Measurements from ENCODE around the gene C6orf89. TPM values are rescaled to one million over a fixed set of nuclear protein-coding genes. Genes with fewer than 3 reads are reported as not detected.

C6orf89 gene
- total RNA-seq, 1 donor from 2014 or later, result 29.9 TPM

DNA sequence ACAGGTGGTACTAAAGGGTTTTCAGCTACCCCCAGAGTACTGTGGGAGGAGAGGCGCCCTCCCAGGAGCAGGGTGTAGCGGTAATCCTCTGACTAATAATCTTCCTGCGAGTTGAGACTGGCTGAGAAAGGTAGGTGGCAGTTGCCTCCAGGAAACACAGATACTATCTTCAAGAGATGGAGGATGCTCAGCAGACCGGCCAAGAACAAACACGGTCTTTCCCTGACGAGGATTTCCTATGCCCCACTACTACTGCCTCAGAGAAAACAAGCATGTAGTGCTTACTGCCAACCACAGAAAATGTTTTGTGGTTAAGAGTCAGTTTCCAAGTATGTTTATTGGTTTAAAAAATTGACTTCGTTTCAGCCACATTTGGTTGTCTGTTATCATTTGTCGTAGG lies 26.8 kb downstream of the C6orf89 start:
- Mint-ChIP-seq H3K27me3 (no peaks in the 10 kb centered on the region), H3K9me3 (ENCODE audit: low read depth) (no peaks in the 10 kb centered on the region), H3K4me1 (ENCODE audit: low read depth) (peaks cover 2% of the 10 kb centered on the region), H3K4me3 (ENCODE audit: low read depth) (no peak overlapping the region), H3K36me3 (ENCODE audit: insufficient read depth) (peaks cover 14% of the 10 kb centered on the region), H3K27ac (no peak overlapping the region)
- TF ChIP-seq, protein P1, sequence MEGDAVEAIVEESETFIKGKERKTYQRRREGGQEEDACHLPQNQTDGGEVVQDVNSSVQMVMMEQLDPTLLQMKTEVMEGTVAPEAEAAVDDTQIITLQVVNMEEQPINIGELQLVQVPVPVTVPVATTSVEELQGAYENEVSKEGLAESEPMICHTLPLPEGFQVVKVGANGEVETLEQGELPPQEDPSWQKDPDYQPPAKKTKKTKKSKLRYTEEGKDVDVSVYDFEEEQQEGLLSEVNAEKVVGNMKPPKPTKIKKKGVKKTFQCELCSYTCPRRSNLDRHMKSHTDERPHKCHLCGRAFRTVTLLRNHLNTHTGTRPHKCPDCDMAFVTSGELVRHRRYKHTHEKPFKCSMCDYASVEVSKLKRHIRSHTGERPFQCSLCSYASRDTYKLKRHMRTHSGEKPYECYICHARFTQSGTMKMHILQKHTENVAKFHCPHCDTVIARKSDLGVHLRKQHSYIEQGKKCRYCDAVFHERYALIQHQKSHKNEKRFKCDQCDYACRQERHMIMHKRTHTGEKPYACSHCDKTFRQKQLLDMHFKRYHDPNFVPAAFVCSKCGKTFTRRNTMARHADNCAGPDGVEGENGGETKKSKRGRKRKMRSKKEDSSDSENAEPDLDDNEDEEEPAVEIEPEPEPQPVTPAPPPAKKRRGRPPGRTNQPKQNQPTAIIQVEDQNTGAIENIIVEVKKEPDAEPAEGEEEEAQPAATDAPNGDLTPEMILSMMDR (IDR thresholded peaks at IDR 0.05; ENCODE audit: unreplicated experiment), result no peak
- DNase-seq (ENCODE audit: low spot score, unreplicated experiment), result no peak

GRCh38 chr6:36913082-36913481 lies 27.3 kb downstream of the C6orf89 start:
- no peak overlapping the region for H3K27ac Mint-ChIP-seq
- TF ChIP-seq, protein P1 (IDR thresholded peaks at IDR 0.05; ENCODE audit: unreplicated experiment), result no peak

GRCh38 chr6:36914227-36914794 lies 28.6 kb downstream of the C6orf89 start:
- H3K4me1 Mint-ChIP-seq (ENCODE audit: low read depth), result peaks cover 2% of the 10 kb centered on the region
- DNase-seq (ENCODE audit: low spot score, unreplicated experiment), result no peak
- TF ChIP-seq, protein P1 (IDR thresholded peaks at IDR 0.05; ENCODE audit: unreplicated experiment), result peak; percentile 13
- H3K4me3 Mint-ChIP-seq (ENCODE audit: low read depth), result no peak overlapping the region
- H3K27ac Mint-ChIP-seq, result no peak overlapping the region
- H3K36me3 Mint-ChIP-seq (ENCODE audit: insufficient read depth), result peaks cover 14% of the 10 kb centered on the region
- no peaks in the 10 kb centered on the region for H3K27me3 Mint-ChIP-seq
- no peaks in the 10 kb centered on the region for H3K9me3 Mint-ChIP-seq (ENCODE audit: low read depth)

More at GRCh38 chr6:36913082-36913481, 27.3 kb downstream of the C6orf89 start:
- H3K27me3 Mint-ChIP-seq, result no peaks in the 10 kb centered on the region
- peaks cover 14% of the 10 kb centered on the region for H3K36me3 Mint-ChIP-seq (ENCODE audit: insufficient read depth)
- H3K4me3 Mint-ChIP-seq (ENCODE audit: low read depth), result no peak overlapping the region
- peaks cover 2% of the 10 kb centered on the region for H3K4me1 Mint-ChIP-seq (ENCODE audit: low read depth)
- DNase-seq (ENCODE audit: low spot score, unreplicated experiment), result no peak
- no peaks in the 10 kb centered on the region for H3K9me3 Mint-ChIP-seq (ENCODE audit: low read depth)

DNA sequence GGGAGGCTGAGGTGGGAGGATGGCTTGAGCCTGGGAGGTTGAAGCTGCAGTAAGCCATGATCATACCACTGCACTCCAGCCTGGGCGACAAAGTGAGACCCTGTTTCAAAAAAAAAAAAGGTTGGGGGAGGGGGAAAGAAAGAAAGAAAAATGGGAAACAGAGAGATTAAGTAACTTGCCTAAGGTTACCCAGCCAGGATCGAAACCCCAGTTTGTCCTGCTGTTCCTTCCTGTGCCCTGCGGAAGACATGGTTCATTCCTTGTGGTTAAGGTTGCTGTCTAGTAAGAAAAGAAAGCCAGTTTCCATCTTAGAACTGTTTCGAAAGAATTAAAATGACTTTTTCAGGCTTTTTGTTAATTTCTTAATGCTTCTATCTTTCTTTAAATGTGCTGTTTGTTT lies 29.8 kb downstream of the C6orf89 start:
- Mint-ChIP-seq H3K9me3 (ENCODE audit: low read depth) (no peaks in the 10 kb centered on the region), H3K4me3 (ENCODE audit: low read depth) (no peak overlapping the region), H3K27me3 (no peaks in the 10 kb centered on the region), H3K4me1 (ENCODE audit: low read depth) (peaks cover 2% of the 10 kb centered on the region), H3K27ac (no peak overlapping the region), H3K36me3 (ENCODE audit: insufficient read depth) (peaks cover 14% of the 10 kb centered on the region)
- DNase-seq (ENCODE audit: low spot score, unreplicated experiment), result no peak
- TF ChIP-seq, protein P1 (IDR thresholded peaks at IDR 0.05; ENCODE audit: unreplicated experiment), result no peak

- TF ChIP-seq, protein P1 (IDR thresholded peaks at IDR 0.05; ENCODE audit: unreplicated experiment), result no peak
- Mint-ChIP-seq H3K4me1 (ENCODE audit: low read depth) (peaks cover 2% of the 10 kb centered on the region), H3K27ac (no peak overlapping the region), H3K4me3 (ENCODE audit: low read depth) (no peak overlapping the region), H3K27me3 (no peaks in the 10 kb centered on the region), H3K36me3 (ENCODE audit: insufficient read depth) (peaks cover 14% of the 10 kb centered on the region), H3K9me3 (ENCODE audit: low read depth) (no peaks in the 10 kb centered on the region)
- no peak for DNase-seq (ENCODE audit: low spot score, unreplicated experiment)
These were observed 30.4 kb downstream of the C6orf89 start for GRCh38 chr6:36916126-36916525.
